Measurements from ENCODE around the gene APP. TPM values are rescaled to one million over a fixed set of nuclear protein-coding genes. Genes with fewer than 3 reads are reported as not detected.

The APP gene
- total RNA-seq, 2 donors from 2014 or later = 256 to 423 TPM

GRCh38 chr21:26188422-26188821 lies 17.9 kb upstream of the APP start:
- no peaks in the 10 kb centered on the region for H3K4me1 ChIP-seq
- no peak overlapping the region for H3K4me3 ChIP-seq
- DNase-seq (no peak), ATAC-seq (no peak)
- intact Hi-C loops (cut with DNase I) = no loop called here
- no peaks in the 10 kb centered on the region for H3K27me3 ChIP-seq
- H3K27ac ChIP-seq = no peak overlapping the region
- TF ChIP-seq POLR2A (IDR thresholded peaks at IDR 0.05) = no peak
- TF ChIP-seq, protein P1, sequence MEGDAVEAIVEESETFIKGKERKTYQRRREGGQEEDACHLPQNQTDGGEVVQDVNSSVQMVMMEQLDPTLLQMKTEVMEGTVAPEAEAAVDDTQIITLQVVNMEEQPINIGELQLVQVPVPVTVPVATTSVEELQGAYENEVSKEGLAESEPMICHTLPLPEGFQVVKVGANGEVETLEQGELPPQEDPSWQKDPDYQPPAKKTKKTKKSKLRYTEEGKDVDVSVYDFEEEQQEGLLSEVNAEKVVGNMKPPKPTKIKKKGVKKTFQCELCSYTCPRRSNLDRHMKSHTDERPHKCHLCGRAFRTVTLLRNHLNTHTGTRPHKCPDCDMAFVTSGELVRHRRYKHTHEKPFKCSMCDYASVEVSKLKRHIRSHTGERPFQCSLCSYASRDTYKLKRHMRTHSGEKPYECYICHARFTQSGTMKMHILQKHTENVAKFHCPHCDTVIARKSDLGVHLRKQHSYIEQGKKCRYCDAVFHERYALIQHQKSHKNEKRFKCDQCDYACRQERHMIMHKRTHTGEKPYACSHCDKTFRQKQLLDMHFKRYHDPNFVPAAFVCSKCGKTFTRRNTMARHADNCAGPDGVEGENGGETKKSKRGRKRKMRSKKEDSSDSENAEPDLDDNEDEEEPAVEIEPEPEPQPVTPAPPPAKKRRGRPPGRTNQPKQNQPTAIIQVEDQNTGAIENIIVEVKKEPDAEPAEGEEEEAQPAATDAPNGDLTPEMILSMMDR (IDR thresholded peaks at IDR 0.05) = no peak
- no peaks in the 10 kb centered on the region for H3K9me3 ChIP-seq
- no peaks in the 10 kb centered on the region for H3K36me3 ChIP-seq (replicated peaks in 1 of 2; ENCODE audit: insufficient read depth in 1 of 2, low read depth in 2 of 2)
- WGBS, 2 donors = 77 to 78% methylated on average over 5 of the region's 5 CpGs

DNA sequence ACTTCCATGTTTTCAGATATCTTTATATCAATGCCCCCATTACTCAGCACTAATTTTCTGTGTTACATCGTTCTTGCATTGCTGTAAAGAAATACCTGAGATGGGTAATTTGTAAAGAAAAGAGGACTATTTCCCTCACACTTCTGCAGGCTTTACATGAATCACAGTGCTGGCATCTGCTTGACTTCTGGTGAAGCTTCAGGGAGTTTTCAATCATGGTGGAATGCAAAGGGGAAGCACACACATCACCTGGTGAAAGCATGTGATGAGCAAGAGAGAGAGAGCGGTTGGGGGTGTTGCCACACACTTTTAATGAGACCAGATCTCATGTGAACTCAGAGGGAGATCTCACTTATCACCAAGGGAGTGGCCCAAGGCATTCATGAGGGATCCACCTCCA lies 14.9 kb upstream of the APP start:
- DNase-seq (no peak), ATAC-seq (no peak)
- Histone ChIP-seq H3K36me3 (replicated peaks in 1 of 2; ENCODE audit: insufficient read depth in 1 of 2, low read depth in 2 of 2) (no peaks in the 10 kb centered on the region), H3K4me1 (no peaks in the 10 kb centered on the region), H3K4me3 (no peak overlapping the region), H3K9me3 (no peaks in the 10 kb centered on the region), H3K27ac (no peak overlapping the region), H3K27me3 (no peaks in the 10 kb centered on the region)
- intact Hi-C loops (cut with DNase I) = no loop called here
- 78 to 87% methylated on average over 2 of the region's 2 CpGs for WGBS, 2 donors
- no peak for TF ChIP-seq POLR2A (IDR thresholded peaks at IDR 0.05)
- TF ChIP-seq, protein P1 (IDR thresholded peaks at IDR 0.05) = no peak

DNA sequence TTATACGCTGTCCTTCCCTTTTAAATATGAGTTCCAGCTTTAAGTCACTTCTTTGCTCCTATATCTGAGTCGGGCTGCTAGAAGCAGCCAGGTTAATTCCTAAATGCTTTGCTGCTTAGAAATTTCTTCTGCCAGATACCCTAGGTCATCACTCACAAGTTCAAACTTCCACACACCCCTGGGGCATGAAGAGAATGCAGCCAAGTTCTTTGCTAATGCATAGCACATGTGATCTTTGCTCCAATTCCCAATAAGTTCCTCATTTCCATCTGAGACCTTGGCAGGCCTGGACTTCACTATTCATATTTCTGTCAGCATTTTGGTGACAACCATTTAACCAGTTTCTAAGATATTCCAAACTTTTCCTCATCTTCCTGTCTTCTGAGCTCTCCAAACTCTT lies 14.5 kb upstream of the APP start:
- Histone ChIP-seq H3K36me3 (replicated peaks in 1 of 2; ENCODE audit: insufficient read depth in 1 of 2, low read depth in 2 of 2) (no peaks in the 10 kb centered on the region), H3K27ac (no peak overlapping the region), H3K4me3 (no peak overlapping the region), H3K27me3 (no peaks in the 10 kb centered on the region), H3K9me3 (no peaks in the 10 kb centered on the region), H3K4me1 (no peaks in the 10 kb centered on the region)
- DNase-seq (no peak), ATAC-seq (no peak)
- intact Hi-C loops (cut with DNase I) = no loop called here
- TF ChIP-seq, protein P1 (IDR thresholded peaks at IDR 0.05) = no peak
- 61 to 91% methylated on average over 2 of the region's 2 CpGs for WGBS, 2 donors

- ATAC-seq = no peak
- no peak for DNase-seq
- H3K4me3 ChIP-seq = no peak overlapping the region
- no peak overlapping the region for H3K27ac ChIP-seq
- no peaks in the 10 kb centered on the region for H3K36me3 ChIP-seq (replicated peaks in 1 of 2; ENCODE audit: insufficient read depth in 1 of 2, low read depth in 2 of 2)
- H3K27me3 ChIP-seq = no peaks in the 10 kb centered on the region
- TF ChIP-seq, protein P1 (IDR thresholded peaks at IDR 0.05) = no peak
- TF ChIP-seq POLR2A (IDR thresholded peaks at IDR 0.05) = no peak
- H3K9me3 ChIP-seq = no peaks in the 10 kb centered on the region
- WGBS, 2 donors = 84 to 93% methylated on average over 4 of the region's 4 CpGs
- H3K4me1 ChIP-seq = no peaks in the 10 kb centered on the region
- intact Hi-C loops (cut with DNase I) = no loop called here
Observed at GRCh38 chr21:26179501-26179900, 8.9 kb upstream of the APP start.

GRCh38 chr21:26177746-26178426 lies 7.3 kb upstream of the APP start:
- Histone ChIP-seq H3K9me3 (no peaks in the 10 kb centered on the region), H3K36me3 (replicated peaks in 1 of 2; ENCODE audit: insufficient read depth in 1 of 2, low read depth in 2 of 2) (no peaks in the 10 kb centered on the region), H3K4me3 (no peak overlapping the region), H3K27ac (no peak overlapping the region), H3K4me1 (no peaks in the 10 kb centered on the region), H3K27me3 (no peaks in the 10 kb centered on the region)
- intact Hi-C loops (cut with DNase I) = no loop called here
- 72 to 83% methylated on average over 5 of the region's 5 CpGs for WGBS, 2 donors
- no peak for TF ChIP-seq POLR2A (IDR thresholded peaks at IDR 0.05)
- TF ChIP-seq, protein P1 (IDR thresholded peaks at IDR 0.05) = no peak
- no peak for ATAC-seq
- no peak for DNase-seq
